Choroid plexus epithelial cell (primary cell): Measurements from ENCODE around the gene HADHB.
A peak's percentile ranks its signal among the peaks of the same experiment; 100 is the strongest.
"Not testable (repeated sequence)": the region's sequence is repeated elsewhere in the genome, so short reads cannot be mapped to it uniquely, and the experiment has no call there.

Source experiments
- DNase-seq: peaks from one replicate; pipeline ENCODE4 v3.0.0-alpha.2; 2010; ENCODE audit warnings: low read depth
- H3K4me3 ChIP-seq: 2 replicates; pipeline ENCODE4 v1.5.1; 2011; ENCODE audit warnings: low read depth, mild to moderate bottlenecking, control low read depth, low read length, moderate library complexity
- TF ChIP-seq, protein P1 (sequence below): conservative IDR thresholded peaks from 2 replicates; pipeline ENCODE4 v1.5.1; 2011; ENCODE audit warnings: low read depth, mild to moderate bottlenecking, control low read depth, inconsistent platforms, low read length, moderate library complexity

HADHB gene

DNA sequence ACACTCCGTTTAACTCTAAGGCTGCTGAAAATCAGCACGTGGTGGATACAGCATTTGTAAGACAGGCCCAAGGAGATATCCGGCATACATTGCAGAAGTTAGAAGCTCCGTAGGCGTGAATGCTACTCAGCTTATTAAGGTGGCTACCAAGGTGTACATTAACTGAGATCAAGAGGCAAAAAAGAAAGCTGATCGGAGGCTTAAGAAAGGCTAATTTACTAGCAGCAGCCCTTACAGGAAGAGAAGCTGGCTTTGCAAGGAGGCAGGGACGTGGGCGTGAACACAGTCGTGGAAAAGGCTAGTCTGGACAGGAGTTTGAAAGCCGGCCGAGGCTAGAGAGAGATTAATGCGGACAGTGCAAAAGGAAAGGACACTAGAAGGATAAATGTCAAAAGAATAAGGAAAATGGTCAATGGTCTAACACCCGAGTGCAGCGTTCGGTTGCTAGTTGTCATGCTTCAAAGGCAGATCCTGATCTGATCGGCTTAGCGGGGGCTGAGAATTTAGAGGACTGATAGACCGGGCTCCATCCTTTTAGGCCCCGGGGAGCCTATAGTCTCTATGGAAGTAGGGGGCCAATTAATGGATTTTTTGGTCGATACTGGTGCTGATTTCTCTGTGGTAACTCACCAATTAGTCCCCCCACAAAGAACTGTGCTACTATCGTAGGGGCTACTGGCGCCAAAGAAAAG is 55.6 kb downstream of the HADHB start:
- peak; percentile 47 for DNase-seq
- peak overlapping the region; percentile 57 for H3K4me3 ChIP-seq
- TF ChIP-seq, protein P1, sequence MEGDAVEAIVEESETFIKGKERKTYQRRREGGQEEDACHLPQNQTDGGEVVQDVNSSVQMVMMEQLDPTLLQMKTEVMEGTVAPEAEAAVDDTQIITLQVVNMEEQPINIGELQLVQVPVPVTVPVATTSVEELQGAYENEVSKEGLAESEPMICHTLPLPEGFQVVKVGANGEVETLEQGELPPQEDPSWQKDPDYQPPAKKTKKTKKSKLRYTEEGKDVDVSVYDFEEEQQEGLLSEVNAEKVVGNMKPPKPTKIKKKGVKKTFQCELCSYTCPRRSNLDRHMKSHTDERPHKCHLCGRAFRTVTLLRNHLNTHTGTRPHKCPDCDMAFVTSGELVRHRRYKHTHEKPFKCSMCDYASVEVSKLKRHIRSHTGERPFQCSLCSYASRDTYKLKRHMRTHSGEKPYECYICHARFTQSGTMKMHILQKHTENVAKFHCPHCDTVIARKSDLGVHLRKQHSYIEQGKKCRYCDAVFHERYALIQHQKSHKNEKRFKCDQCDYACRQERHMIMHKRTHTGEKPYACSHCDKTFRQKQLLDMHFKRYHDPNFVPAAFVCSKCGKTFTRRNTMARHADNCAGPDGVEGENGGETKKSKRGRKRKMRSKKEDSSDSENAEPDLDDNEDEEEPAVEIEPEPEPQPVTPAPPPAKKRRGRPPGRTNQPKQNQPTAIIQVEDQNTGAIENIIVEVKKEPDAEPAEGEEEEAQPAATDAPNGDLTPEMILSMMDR = no peak

DNA sequence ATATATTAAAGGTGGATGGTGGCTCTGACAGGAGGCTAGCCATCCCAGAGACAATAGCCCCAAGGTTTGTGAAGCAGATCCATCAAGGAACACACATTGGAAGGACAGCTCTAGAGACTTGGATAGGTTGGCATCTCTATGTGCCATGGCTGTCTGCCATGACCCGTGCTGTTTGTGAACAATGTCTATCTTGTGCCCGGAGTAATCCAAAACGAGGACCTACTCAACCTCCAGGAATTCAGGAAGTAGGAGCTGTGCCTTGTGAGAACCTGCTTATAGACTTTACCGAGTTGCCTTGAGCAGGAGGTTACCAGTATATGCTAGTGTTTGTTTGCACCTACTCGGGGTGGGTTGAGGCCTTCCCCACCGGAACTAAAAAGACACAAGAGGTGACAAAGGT is 58.1 kb downstream of the HADHB start:
- no peak overlapping the region for H3K4me3 ChIP-seq
- no peak for DNase-seq
- TF ChIP-seq, protein P1 = no peak

DNA sequence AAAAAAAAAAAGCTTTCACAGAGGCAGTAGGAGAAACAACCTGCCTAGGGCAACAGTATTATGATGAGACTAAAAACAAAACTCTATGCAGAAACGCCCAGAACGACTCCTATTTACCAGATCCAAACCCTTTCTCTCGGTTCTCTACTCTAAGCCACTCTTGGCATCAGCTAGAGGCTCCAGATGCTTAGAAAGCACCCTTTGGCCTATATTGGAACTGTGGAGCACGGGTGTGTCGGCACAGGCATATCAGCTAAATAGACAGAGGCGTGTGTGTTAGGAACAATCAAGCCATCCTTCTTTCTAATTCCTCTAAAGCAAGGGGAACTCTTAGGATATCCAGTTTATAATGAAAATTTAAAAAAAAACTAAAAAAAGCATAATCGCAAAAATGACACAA is 60.4 kb downstream of the HADHB start:
- H3K4me3 ChIP-seq, DNase-seq: not testable (repeated sequence)

DNA sequence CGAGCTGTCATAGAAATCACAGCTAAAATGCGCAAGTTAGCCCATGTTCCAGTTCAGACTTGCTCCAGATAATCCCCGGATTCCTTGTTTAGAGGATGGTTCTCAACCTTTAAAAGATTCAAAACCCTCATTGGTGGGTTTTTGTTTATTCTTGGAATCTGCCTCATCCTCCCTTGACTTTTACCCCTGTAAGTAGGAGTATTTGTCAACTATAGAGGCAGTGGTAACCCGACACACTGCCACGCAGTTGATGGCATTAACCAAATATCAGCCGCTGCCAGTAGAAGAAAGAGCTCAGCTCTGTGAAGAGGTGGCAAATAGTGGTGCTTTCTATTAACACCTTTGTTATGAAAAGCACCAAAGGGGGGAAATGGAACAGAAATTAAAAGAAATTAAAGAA is 60.8 kb downstream of the HADHB start:
- TF ChIP-seq, protein P1 = no peak
- no peak for DNase-seq
- no peak overlapping the region for H3K4me3 ChIP-seq

DNA sequence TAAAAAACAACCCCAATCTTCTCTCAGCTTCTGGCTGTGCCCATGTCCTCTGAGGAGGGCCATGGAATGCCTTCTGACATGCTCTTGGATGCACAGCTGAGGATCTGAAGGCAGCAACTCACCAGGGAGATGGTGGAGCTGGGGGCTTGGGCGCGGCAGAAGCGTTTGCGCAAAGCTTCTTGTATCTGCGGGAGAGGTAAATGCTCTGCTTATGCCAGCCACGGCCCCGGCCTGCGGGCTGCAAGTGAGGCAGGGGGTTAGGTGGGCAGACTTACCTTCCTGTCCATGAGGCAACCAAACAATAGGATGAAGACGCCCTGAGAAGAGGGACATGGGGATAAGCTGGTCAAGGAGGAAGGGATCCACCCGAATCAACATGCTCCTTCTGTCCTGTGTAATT is 65.2 kb downstream of the HADHB start:
- TF ChIP-seq, protein P1 = no peak
- H3K4me3 ChIP-seq = no peak overlapping the region
- DNase-seq = no peak

DNA sequence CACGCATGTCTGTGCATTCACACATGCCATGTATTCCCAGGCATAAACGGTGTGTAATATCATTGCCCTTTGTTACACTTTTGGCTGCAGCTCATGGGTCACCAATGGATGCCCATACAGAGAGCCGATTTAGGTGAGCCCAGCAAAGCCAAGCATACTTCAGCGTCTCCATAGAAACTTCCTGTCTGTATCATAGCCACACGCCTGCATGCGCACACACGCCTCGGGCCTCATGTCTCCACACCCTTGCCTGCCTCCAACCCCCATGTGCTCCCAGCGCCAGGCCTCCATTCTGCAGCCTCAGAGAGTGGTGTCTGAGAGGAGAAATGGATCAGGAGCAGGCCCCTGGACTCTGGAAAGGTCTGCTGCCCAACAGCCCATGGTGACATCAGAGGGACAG is 67.7 kb downstream of the HADHB start:
- no peak overlapping the region for H3K4me3 ChIP-seq
- TF ChIP-seq, protein P1 = no peak
- DNase-seq = no peak

DNA sequence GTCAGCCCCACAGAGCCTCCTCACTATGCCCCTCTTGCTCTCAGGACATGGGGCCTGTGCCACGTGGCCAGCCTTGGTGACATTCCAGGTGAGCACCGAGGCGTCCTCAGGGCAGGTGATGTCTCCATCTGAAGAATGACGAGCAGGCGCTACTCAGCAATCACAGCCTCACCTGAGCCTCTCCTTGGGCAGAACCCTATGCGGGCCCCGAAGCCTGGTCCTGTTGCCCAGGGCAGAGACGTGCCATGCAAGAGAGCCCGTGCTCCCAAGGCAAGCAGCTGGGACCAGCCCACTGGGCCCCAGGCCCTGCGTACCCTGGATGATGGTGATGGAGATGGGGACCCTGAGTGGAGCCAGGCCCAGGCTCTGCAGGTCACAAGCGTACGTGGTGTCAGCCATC is 68.7 kb downstream of the HADHB start:
- TF ChIP-seq, protein P1 = no peak
- DNase-seq = no peak
- H3K4me3 ChIP-seq = no peak overlapping the region
